NT2/D1 (cell line): ENCODE results near the gene EPB41L5.

Experiments
- DNase-seq: peaks from one replicate; pipeline ENCODE4 v3.0.0-alpha.2; 2011; ENCODE audit warnings: low read depth, low spot score
- H3K27me3 ChIP-seq: 2 replicates; pipeline ENCODE4 v1.6.0; 2011; ENCODE audit warnings: mild to moderate bottlenecking; ENCODE audit not compliant: insufficient read length, insufficient read depth
- H3K36me3 ChIP-seq: 2 replicates; pipeline ENCODE4 v1.6.1; 2011; ENCODE audit warnings: mild to moderate bottlenecking, low read length, mixed read lengths; ENCODE audit not compliant: insufficient read depth, insufficient read length
- H3K4me1 ChIP-seq: 2 replicates; pipeline ENCODE4 v1.5.1; 2011; ENCODE audit not compliant: insufficient read depth, insufficient read length
- H3K4me3 ChIP-seq: 2 replicates; pipeline ENCODE4 v1.5.1; 2011; ENCODE audit warnings: low read depth; ENCODE audit not compliant: insufficient read length
- H3K9ac ChIP-seq: 2 replicates; pipeline ENCODE4 v1.6.0; 2011; ENCODE audit warnings: low read depth; ENCODE audit not compliant: insufficient read length
- H3K9me3 ChIP-seq: 2 replicates; pipeline ENCODE4 v1.5.1; 2011; ENCODE audit warnings: mild to moderate bottlenecking, low read length; ENCODE audit not compliant: insufficient read depth
- SUZ12 ChIP-seq: IDR thresholded peaks from 2 replicates; pipeline ENCODE4 v1.6.1; 2011; ENCODE audit not compliant: insufficient read length, insufficient read depth; ENCODE audit errors: extremely low read depth
- YY1 ChIP-seq: IDR thresholded peaks from 2 replicates; pipeline ENCODE4 v1.6.1; 2011; ENCODE audit not compliant: insufficient read length, insufficient read depth
- ZNF274 ChIP-seq: IDR thresholded peaks from 2 replicates; pipeline ENCODE4 v1.6.1; 2011; ENCODE audit warnings: mild to moderate bottlenecking, low read depth, low read length

The EPB41L5 gene

DNA sequence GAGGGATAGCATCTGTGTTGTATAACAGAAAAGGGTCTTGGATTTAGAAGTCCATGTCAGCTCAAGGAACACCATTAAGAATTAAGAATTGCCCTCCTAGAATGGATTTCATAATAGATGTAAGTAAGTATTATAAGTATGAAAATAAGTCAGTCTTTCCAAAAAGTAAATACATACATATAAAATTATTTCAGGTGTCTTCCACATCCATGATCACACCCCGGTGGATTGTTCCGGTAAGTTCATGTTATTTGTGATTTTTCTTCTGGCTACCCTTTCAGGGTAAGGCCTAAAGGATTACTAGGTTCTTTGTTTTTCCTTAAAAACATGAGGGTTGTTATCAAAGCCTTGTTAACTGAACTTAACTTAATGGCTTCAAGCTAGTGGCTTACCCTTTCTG is 154.4 kb downstream of the EPB41L5 start:
- Histone ChIP-seq H3K9me3 (no peaks in the 10 kb centered on the region), H3K36me3 (no peaks in the 10 kb centered on the region), H3K4me1 (no peaks in the 10 kb centered on the region), H3K27me3 (no peaks in the 10 kb centered on the region), H3K9ac (no peak overlapping the region), H3K4me3 (no peak overlapping the region)
- no peak for DNase-seq
- TF ChIP-seq SUZ12, result no peak
- TF ChIP-seq ZNF274, result no peak
- TF ChIP-seq YY1, result no peak

DNA sequence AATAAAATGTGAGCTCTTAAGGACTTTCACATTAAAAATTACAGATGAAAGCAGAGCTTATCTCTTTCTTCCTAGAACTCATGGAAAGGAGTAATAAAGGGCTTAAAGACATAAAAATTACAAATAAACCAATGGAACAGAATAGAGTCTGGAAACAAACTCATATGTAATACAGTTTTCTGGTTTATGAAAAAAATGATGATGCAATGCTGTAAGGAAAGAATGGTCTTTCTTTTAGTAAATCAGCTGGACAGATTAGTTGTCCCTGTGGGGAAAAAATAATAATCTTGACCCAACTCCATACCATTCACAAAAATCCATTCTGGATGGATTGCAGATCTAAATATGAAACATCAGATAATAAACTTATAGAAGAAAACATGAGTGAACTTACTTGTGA is 156.1 kb downstream of the EPB41L5 start:
- no peaks in the 10 kb centered on the region for H3K36me3 ChIP-seq
- DNase-seq, result no peak
- no peaks in the 10 kb centered on the region for H3K9me3 ChIP-seq
- H3K4me1 ChIP-seq, result no peaks in the 10 kb centered on the region
- no peaks in the 10 kb centered on the region for H3K27me3 ChIP-seq
- TF ChIP-seq ZNF274, result no peak
- TF ChIP-seq YY1, result no peak
- TF ChIP-seq SUZ12, result no peak
- H3K4me3 ChIP-seq, result no peak overlapping the region
- H3K9ac ChIP-seq, result no peak overlapping the region

GRCh38 chr2:120174963-120175581 is 162.2 kb downstream of the EPB41L5 start:
- peaks cover 11% of the 10 kb centered on the region for H3K36me3 ChIP-seq
- TF ChIP-seq SUZ12 (no peak), YY1 (no peak), ZNF274 (no peak)
- no peak overlapping the region for H3K4me3 ChIP-seq
- no peaks in the 10 kb centered on the region for H3K9me3 ChIP-seq
- peak; percentile 52 for DNase-seq
- no peak overlapping the region for H3K9ac ChIP-seq
- H3K4me1 ChIP-seq, result peaks cover 4% of the 10 kb centered on the region
- H3K27me3 ChIP-seq, result no peaks in the 10 kb centered on the region

DNA sequence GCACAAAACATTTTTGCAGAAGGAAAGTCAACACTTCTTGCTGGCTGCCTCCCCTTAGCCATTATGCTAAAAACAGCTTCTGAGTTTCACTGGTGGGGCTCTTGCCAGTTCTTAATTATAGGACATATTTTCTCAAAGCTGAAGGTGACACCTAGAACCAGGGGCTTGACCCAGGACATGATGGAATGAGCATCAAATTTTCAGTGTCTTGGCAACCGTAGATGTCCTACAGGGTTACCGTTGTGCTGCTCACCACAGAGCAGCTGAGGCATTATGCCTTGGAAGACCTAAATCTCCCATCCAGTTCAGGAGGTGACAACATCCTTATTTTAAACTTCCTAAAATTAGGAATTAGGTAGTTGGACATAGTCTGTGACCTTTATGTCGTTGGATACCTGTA is 163.6 kb downstream of the EPB41L5 start:
- no peaks in the 10 kb centered on the region for H3K27me3 ChIP-seq
- no peak overlapping the region for H3K9ac ChIP-seq
- no peak overlapping the region for H3K4me3 ChIP-seq
- peaks cover 11% of the 10 kb centered on the region for H3K36me3 ChIP-seq
- peaks cover 5% of the 10 kb centered on the region for H3K4me1 ChIP-seq
- no peak for DNase-seq
- TF ChIP-seq YY1, result no peak
- no peak for TF ChIP-seq SUZ12
- no peak for TF ChIP-seq ZNF274
- H3K9me3 ChIP-seq, result no peaks in the 10 kb centered on the region

- H3K27me3 ChIP-seq, result no peaks in the 10 kb centered on the region
- no peaks in the 10 kb centered on the region for H3K9me3 ChIP-seq
- H3K36me3 ChIP-seq, result peaks cover 11% of the 10 kb centered on the region
- TF ChIP-seq ZNF274, result no peak
- no peak for TF ChIP-seq YY1
- no peak for TF ChIP-seq SUZ12
- H3K4me3 ChIP-seq, result no peak overlapping the region
- H3K4me1 ChIP-seq, result peaks cover 5% of the 10 kb centered on the region
- H3K9ac ChIP-seq, result no peak overlapping the region
- no peak for DNase-seq
Measured at GRCh38 chr2:120177001-120177621, 164.2 kb downstream of the EPB41L5 start.

DNA sequence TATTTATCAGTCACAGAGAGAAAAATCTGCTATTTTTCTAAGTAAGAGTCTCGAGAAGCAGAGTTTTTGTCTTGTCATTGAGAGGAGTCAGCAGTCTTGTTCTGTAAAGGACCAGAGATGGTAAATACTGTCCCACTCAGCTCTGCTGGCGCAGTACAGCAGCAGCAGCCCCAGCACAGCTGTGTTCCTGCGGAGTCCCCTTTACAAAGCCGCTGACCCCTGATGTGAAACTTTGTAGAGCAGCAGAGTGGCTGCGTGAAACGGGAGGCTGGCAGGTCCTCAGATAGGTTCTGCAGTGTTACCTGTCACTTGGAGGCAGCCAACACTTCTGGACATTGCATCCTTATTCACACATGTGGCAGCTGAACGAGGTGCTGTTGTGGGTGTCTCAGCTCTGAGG is 165.1 kb downstream of the EPB41L5 start:
- Histone ChIP-seq H3K27me3 (no peaks in the 10 kb centered on the region), H3K4me3 (no peak overlapping the region), H3K36me3 (peaks cover 11% of the 10 kb centered on the region), H3K9ac (no peak overlapping the region), H3K9me3 (no peaks in the 10 kb centered on the region), H3K4me1 (peaks cover 5% of the 10 kb centered on the region)
- no peak for DNase-seq
- TF ChIP-seq YY1, result no peak
- TF ChIP-seq SUZ12, result no peak
- TF ChIP-seq ZNF274, result no peak

DNA sequence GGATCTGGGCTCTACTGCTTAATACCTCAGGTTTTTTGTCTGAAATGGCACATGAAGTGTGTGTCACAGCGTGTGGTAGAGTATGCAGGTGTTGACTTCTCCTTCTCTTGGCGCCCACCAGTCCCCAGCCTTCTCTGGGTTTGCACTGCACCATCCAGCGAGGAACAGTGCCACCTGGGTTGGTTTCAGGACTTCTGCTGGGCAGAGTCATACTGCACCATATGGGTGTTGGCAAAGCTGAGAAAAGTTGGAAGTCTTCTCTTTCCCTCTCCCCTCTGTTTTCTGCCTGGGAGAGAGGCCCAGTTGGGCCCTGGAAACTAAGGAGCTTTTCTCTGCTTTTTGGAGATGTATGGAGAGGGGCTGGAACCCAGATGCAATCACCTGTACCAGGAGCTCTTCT is 166.5 kb downstream of the EPB41L5 start:
- no peaks in the 10 kb centered on the region for H3K9me3 ChIP-seq
- TF ChIP-seq ZNF274, result no peak
- no peak for TF ChIP-seq SUZ12
- TF ChIP-seq YY1, result no peak
- no peak overlapping the region for H3K9ac ChIP-seq
- H3K4me1 ChIP-seq, result peaks cover 5% of the 10 kb centered on the region
- H3K27me3 ChIP-seq, result no peaks in the 10 kb centered on the region
- H3K4me3 ChIP-seq, result no peak overlapping the region
- H3K36me3 ChIP-seq, result peaks cover 11% of the 10 kb centered on the region
- DNase-seq, result no peak
